DND-41 (cell line): ENCODE results near the gene RRP12.

Source experiments
- ATAC-seq: fragments of 200-7000 bp; cut with Tn5 transposase; 3 replicates; pipeline ENCODE4 v1.9.1; 2021; ENCODE audit warnings: low read depth; ENCODE audit not compliant: insufficient read depth
- DNase-seq: peaks from one replicate; pipeline ENCODE4 v3.0.0-alpha.2; 2020
- H2AFZ ChIP-seq: 2 replicates; pipeline ENCODE4 v1.6.0; 2012; ENCODE audit warnings: low read depth, low read length
- H3K27ac ChIP-seq: 2 replicates; pipeline ENCODE4 v1.5.1; 2012; ENCODE audit warnings: low read length, inconsistent platforms
- H3K27me3 ChIP-seq: fragments of 200-600 bp; sonication (generic); 2 replicates; pipeline ENCODE4 v1.6.0; 2012; ENCODE audit warnings: low read length, mild to moderate bottlenecking, inconsistent platforms; ENCODE audit not compliant: insufficient read depth, poor library complexity
- H3K36me3 ChIP-seq: 2 replicates; pipeline ENCODE4 v1.5.1; 2012; ENCODE audit warnings: low read length, inconsistent platforms; ENCODE audit not compliant: insufficient read depth
- H3K4me1 ChIP-seq: 2 replicates; pipeline ENCODE4 v1.5.1; 2012; ENCODE audit warnings: mild to moderate bottlenecking, low read length; ENCODE audit not compliant: insufficient read depth
- H3K4me2 ChIP-seq: 2 replicates; pipeline ENCODE4 v1.6.0; 2012; ENCODE audit warnings: mild to moderate bottlenecking, moderate library complexity, low read length, inconsistent platforms; ENCODE audit not compliant: insufficient read depth
- H3K4me3 ChIP-seq, 2 experiments: fragments of 200-600 bp in 1 of 2; shearing (Covaris generic) in 1 of 2; 2 replicates each; pipeline ENCODE4 v1.5.1; 2012 to 2016; ENCODE audit warnings: inconsistent platforms in 2 of 2, low read length in 2 of 2, mild to moderate bottlenecking in 2 of 2, low read depth in 1 of 2, moderate library complexity in 1 of 2
- H3K79me2 ChIP-seq: 2 replicates; pipeline ENCODE4 v1.6.0; 2012; ENCODE audit warnings: low read length, inconsistent platforms; ENCODE audit not compliant: insufficient read depth
- H3K9ac ChIP-seq: 2 replicates; pipeline ENCODE4 v1.6.0; 2012; ENCODE audit warnings: low read depth, mild to moderate bottlenecking, inconsistent platforms, low read length, moderate library complexity
- H3K9me3 ChIP-seq: 2 replicates; pipeline ENCODE4 v1.5.1; 2012; ENCODE audit warnings: low read length, moderate library complexity, mild to moderate bottlenecking, inconsistent platforms; ENCODE audit not compliant: insufficient read depth, severe bottlenecking
- H4K20me1 ChIP-seq: 2 replicates; pipeline ENCODE4 v1.6.0; 2012; ENCODE audit warnings: low read length; ENCODE audit not compliant: insufficient read depth
- CTCF ChIP-seq: IDR thresholded peaks from 2 replicates; pipeline ENCODE4 v1.5.1; 2012; ENCODE audit warnings: borderline replicate concordance, low read length, moderate library complexity, mild to moderate bottlenecking; ENCODE audit not compliant: poor library complexity, severe bottlenecking; ENCODE audit errors: extremely low read depth
- EZH2 ChIP-seq: IDR thresholded peaks from 3 replicates; pipeline ENCODE4 v1.6.1; 2012; ENCODE audit warnings: borderline replicate concordance, low read depth, mild to moderate bottlenecking, moderate library complexity, low read length, inconsistent platforms; ENCODE audit not compliant: severe bottlenecking

RRP12 gene

GRCh38 chr10:97325754-97326153 is 75.4 kb downstream of the RRP12 start:
- H3K9ac ChIP-seq, result no peak overlapping the region
- TF ChIP-seq EZH2 (no peak), CTCF (no peak)
- H3K4me2 ChIP-seq, result no peak overlapping the region
- no peak overlapping the region for H3K4me3 ChIP-seq
- peaks cover 6% of the 10 kb centered on the region; the same call in 1 of the 2 replicates for H3K36me3 ChIP-seq
- H2AFZ ChIP-seq, result no peak overlapping the region
- no peaks in the 10 kb centered on the region for H3K27me3 ChIP-seq
- H3K9me3 ChIP-seq, result no peaks in the 10 kb centered on the region
- no peak for ATAC-seq
- no peaks in the 10 kb centered on the region for H3K79me2 ChIP-seq
- no peak for DNase-seq
- H3K4me1 ChIP-seq, result peaks cover 3% of the 10 kb centered on the region
- no peak overlapping the region for H3K27ac ChIP-seq
- H4K20me1 ChIP-seq, result peaks cover 10% of the 10 kb centered on the region

DNA sequence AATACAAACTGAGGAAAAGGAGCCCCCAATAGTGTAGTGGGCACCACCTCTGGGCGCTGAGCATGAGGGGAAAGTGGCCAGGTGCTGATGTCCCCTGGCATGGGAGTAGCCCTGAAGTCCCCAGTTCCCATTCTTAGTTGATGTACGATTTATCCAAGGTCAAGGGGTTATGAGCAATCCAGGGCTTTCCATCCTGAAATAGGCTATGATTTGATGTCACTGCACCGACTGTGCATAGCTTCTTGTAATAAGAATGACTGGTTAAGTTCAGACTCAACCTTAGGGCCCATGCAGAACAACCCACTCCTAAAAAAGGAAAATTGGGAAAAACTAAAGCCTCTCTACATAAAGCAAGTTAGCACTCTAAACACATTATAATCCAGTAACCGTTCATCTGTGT is 77.6 kb downstream of the RRP12 start:
- H3K4me2 ChIP-seq, result no peak overlapping the region
- peaks cover 4% of the 10 kb centered on the region for H3K27me3 ChIP-seq
- no peaks in the 10 kb centered on the region for H3K9me3 ChIP-seq
- no peaks in the 10 kb centered on the region for H3K36me3 ChIP-seq
- H3K4me3 ChIP-seq, result no peak overlapping the region
- 0 out of 2 replicates have a peak, but pooled peaks cover 3% of the 10 kb centered on the region for H3K79me2 ChIP-seq
- H2AFZ ChIP-seq, result no peak overlapping the region
- no peak overlapping the region for H3K27ac ChIP-seq
- peaks cover 3% of the 10 kb centered on the region; the same call in 1 of the 2 replicates for H4K20me1 ChIP-seq
- no peak for TF ChIP-seq EZH2
- TF ChIP-seq CTCF, result no peak
- DNase-seq (no peak), ATAC-seq (no peak)
- no peak overlapping the region for H3K9ac ChIP-seq
- peaks cover 17% of the 10 kb centered on the region for H3K4me1 ChIP-seq

DNA sequence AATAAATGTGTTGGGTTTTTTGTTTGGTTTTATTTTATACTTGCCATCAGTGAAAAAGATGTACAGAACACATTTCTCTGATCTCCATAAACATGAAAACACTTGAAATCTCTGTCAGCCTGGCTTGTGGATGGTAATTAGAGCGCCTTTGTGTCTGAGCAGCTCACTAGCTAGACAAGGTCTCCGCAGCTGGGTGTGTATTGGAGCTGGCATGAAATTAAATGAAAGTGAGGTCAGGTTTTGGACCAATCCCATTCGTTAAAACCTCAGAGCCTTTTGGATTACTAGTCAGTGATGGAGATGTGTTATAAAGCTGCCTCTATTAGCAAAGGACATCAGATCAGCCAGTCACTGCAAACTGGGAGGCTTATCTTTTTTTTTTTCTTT is 79.3 kb downstream of the RRP12 start:
- Histone ChIP-seq H3K27me3 (peaks cover 4% of the 10 kb centered on the region), H4K20me1 (0 out of 2 replicates have a peak, but pooled peaks cover 3% of the 10 kb centered on the region), H3K9ac (no peak overlapping the region), H3K27ac (no peak overlapping the region), H3K4me3 (no peak overlapping the region), H3K9me3 (no peaks in the 10 kb centered on the region), H3K36me3 (no peaks in the 10 kb centered on the region), H3K79me2 (0 out of 2 replicates have a peak, but pooled peaks cover 3% of the 10 kb centered on the region), H3K4me2 (no peak overlapping the region), H2AFZ (no peak overlapping the region), H3K4me1 (peaks cover 23% of the 10 kb centered on the region)
- TF ChIP-seq CTCF (no peak), EZH2 (no peak)
- DNase-seq (no peak), ATAC-seq (no peak)
